ENCODE results near the gene TBC1D9.

DNA sequence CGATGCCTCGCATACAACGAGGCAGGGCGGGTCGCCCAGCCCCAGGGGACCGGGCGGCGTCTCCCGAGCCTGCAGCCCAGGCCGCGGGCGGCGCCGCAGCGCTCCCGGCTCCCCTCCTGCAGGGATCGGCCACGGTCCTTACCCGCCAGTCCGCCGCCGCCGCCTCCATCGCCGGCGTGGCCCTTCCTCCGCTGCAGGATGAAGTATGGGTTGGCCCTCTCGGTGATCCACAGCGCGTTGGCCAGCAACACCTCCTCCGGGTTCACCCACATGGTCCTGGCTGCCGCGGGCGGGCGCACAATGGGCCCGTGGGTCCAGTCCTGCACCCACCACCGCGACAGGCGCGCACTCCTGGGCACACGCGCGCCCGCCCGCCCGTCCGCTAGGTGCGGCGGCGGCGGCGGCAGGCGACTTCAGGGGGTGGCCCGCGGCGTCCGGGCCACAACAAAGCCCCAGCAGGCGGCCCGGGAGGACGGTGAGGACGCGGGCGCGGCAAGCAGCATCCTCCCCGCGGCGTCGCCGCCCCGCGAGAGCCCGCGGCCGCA, 339 bp downstream of the TBC1D9 start:
- TF ChIP-seq CTCF (IDR thresholded peaks at IDR 0.05): no peak
- peak in 1 of 3 donors; percentile 32 for TF ChIP-seq POLR2AphosphoS5 (IDR thresholded peaks at IDR 0.05)
- no peak for TF ChIP-seq POLR2A (IDR thresholded peaks at IDR 0.05)
- no peak for TF ChIP-seq EP300 (IDR thresholded peaks at IDR 0.05)
